Osteoblast (primary cell): ENCODE results near the gene EFNA4. TPM values are rescaled to one million over a fixed set of nuclear protein-coding genes. Genes with fewer than 3 reads are reported as not detected.

Experiments
- DNase-seq: peaks from one replicate; pipeline ENCODE4 v3.0.0; 2011; ENCODE audit warnings: low spot score, mixed read lengths; ENCODE audit not compliant: insufficient read length; ENCODE audit errors: missing footprints
- H2AFZ ChIP-seq: 2 replicates; pipeline ENCODE4 v1.6.0; 2011; ENCODE audit warnings: mild to moderate bottlenecking, low read length
- H3K27ac ChIP-seq: 2 replicates; pipeline ENCODE4 v1.5.1; 2011; ENCODE audit warnings: mild to moderate bottlenecking, low read depth, low read length, moderate library complexity
- H3K27me3 ChIP-seq: 2 replicates; pipeline ENCODE4 v1.6.0; 2012; ENCODE audit warnings: mild to moderate bottlenecking, control low read depth, inconsistent platforms, low read length, moderate library complexity; ENCODE audit not compliant: insufficient read depth
- H3K36me3 ChIP-seq: 2 replicates; pipeline ENCODE4 v1.5.1; 2011; ENCODE audit warnings: mild to moderate bottlenecking, low read length, control low read depth, moderate library complexity; ENCODE audit not compliant: insufficient read depth
- H3K4me1 ChIP-seq: 2 replicates; pipeline ENCODE4 v1.5.1; 2011; ENCODE audit warnings: mild to moderate bottlenecking, low read length, control low read depth, moderate library complexity; ENCODE audit not compliant: insufficient read depth
- H3K4me2 ChIP-seq: 2 replicates; pipeline ENCODE4 v1.6.0; 2011; ENCODE audit warnings: mild to moderate bottlenecking, low read length; ENCODE audit not compliant: insufficient read depth
- H3K4me3 ChIP-seq: fragments of 200-600 bp; sonication (generic); 3 replicates; pipeline ENCODE4 v1.5.1; 2012; ENCODE audit warnings: mild to moderate bottlenecking, low read length, inconsistent platforms; ENCODE audit not compliant: insufficient read depth
- H3K79me2 ChIP-seq: 2 replicates; pipeline ENCODE4 v1.6.0; 2012; ENCODE audit warnings: mild to moderate bottlenecking, low read length, control low read depth, inconsistent platforms; ENCODE audit not compliant: insufficient read depth
- H3K9me3 ChIP-seq: 2 replicates; pipeline ENCODE4 v1.5.1; 2011; ENCODE audit warnings: low read depth, low read length, control low read depth
- H4K20me1 ChIP-seq: 2 replicates; pipeline ENCODE4 v1.6.0; 2012; ENCODE audit warnings: mild to moderate bottlenecking, low read length, control low read depth; ENCODE audit not compliant: insufficient read depth
- CTCF ChIP-seq: IDR thresholded peaks from 2 replicates; pipeline ENCODE4 v1.5.1; 2011; ENCODE audit warnings: mild to moderate bottlenecking, low read depth, low read length, moderate library complexity; ENCODE audit errors: extremely low read depth
- total RNA-seq: library from RNA; depleted of rRNA; stranded (reverse); fragments of >200 nt; gene quantifications from 2 replicates; pipeline ENCODE4 v1.2.3, GENCODE V29; 2012

Gene EFNA4
- total RNA-seq, 1 donor = 3.6 TPM

GRCh38 chr1:155072531-155073289 lies 9.2 kb downstream of the EFNA4 start:
- TF ChIP-seq CTCF = no peak
- no peak overlapping the region for H3K27ac ChIP-seq
- no peak overlapping the region for H2AFZ ChIP-seq
- no peaks in the 10 kb centered on the region for H4K20me1 ChIP-seq
- peaks cover 16% of the 10 kb centered on the region for H3K27me3 ChIP-seq
- no peak overlapping the region for H3K4me2 ChIP-seq
- no peak overlapping the region for H3K4me3 ChIP-seq
- H3K36me3 ChIP-seq = no peaks in the 10 kb centered on the region
- peaks cover 5% of the 10 kb centered on the region for H3K4me1 ChIP-seq
- peak; percentile 63 for DNase-seq
- H3K79me2 ChIP-seq = no peaks in the 10 kb centered on the region
- H3K9me3 ChIP-seq = no peaks in the 10 kb centered on the region

- no peak for TF ChIP-seq CTCF
- Histone ChIP-seq H3K4me2 (no peak overlapping the region), H2AFZ (no peak overlapping the region), H3K79me2 (no peaks in the 10 kb centered on the region), H3K36me3 (no peaks in the 10 kb centered on the region), H3K4me1 (peaks cover 5% of the 10 kb centered on the region), H4K20me1 (no peaks in the 10 kb centered on the region), H3K9me3 (no peaks in the 10 kb centered on the region), H3K27me3 (peaks cover 16% of the 10 kb centered on the region), H3K27ac (no peak overlapping the region), H3K4me3 (no peak overlapping the region)
- DNase-seq = peak; percentile 23
Observed at GRCh38 chr1:155073377-155074242, 10.1 kb downstream of the EFNA4 start.

GRCh38 chr1:155075535-155075934 lies 12.0 kb downstream of the EFNA4 start:
- H3K4me2 ChIP-seq = no peak overlapping the region
- H3K27ac ChIP-seq = no peak overlapping the region
- no peak for TF ChIP-seq CTCF
- H3K27me3 ChIP-seq = peaks cover 34% of the 10 kb centered on the region
- no peak overlapping the region for H3K4me3 ChIP-seq
- no peaks in the 10 kb centered on the region for H3K36me3 ChIP-seq
- H3K9me3 ChIP-seq = no peaks in the 10 kb centered on the region
- peak; percentile 58 for DNase-seq
- H3K4me1 ChIP-seq = peaks cover 7% of the 10 kb centered on the region
- no peak overlapping the region for H2AFZ ChIP-seq
- H4K20me1 ChIP-seq = no peaks in the 10 kb centered on the region
- no peaks in the 10 kb centered on the region for H3K79me2 ChIP-seq

- Histone ChIP-seq H3K4me2 (no peak overlapping the region), H3K36me3 (no peaks in the 10 kb centered on the region), H3K4me1 (peaks cover 4% of the 10 kb centered on the region), H3K27me3 (peaks cover 42% of the 10 kb centered on the region), H3K79me2 (no peaks in the 10 kb centered on the region), H3K4me3 (no peak overlapping the region), H3K27ac (no peak overlapping the region), H2AFZ (no peak overlapping the region), H3K9me3 (no peaks in the 10 kb centered on the region), H4K20me1 (peaks cover 3% of the 10 kb centered on the region)
- TF ChIP-seq CTCF = no peak
- no peak for DNase-seq
Observed at GRCh38 chr1:155076371-155076770, 12.8 kb downstream of the EFNA4 start.
